Stimulated activated memory B cell treated with anti-CD40 and anti-IgM and Interleukin-4, amounts not matched to agents 10 μg/mL and 1 μg/mL and 100 μg/mL, for 72 hours (primary cell): ENCODE measurements around the gene TMEM154.
A peak's percentile ranks its signal among the peaks of the same experiment; 100 is the strongest.
"Not testable (repeated sequence)": the region's sequence is repeated elsewhere in the genome, so short reads cannot be mapped to it uniquely, and the experiment has no call there.

Source experiments
- ATAC-seq: fragments of 150-1000 bp; cut with Tn5 transposase; 2 replicates; pipeline ENCODE4 v1.10.0; 2021
- H3K27ac Mint-ChIP-seq: one replicate; pipeline ENCODE4 v1.8.0; 2022; ENCODE audit warnings: mild to moderate bottlenecking, mixed read lengths
- H3K27me3 Mint-ChIP-seq: one replicate; pipeline ENCODE4 v1.8.0; 2022; ENCODE audit warnings: mixed read lengths
- H3K36me3 Mint-ChIP-seq: one replicate; pipeline ENCODE4 v1.8.0; 2022; ENCODE audit warnings: mixed read lengths
- H3K4me1 Mint-ChIP-seq: one replicate; pipeline ENCODE4 v1.8.0; 2022; ENCODE audit warnings: mixed read lengths
- H3K4me3 Mint-ChIP-seq: one replicate; pipeline ENCODE4 v1.8.0; 2022; ENCODE audit warnings: mild to moderate bottlenecking, moderate library complexity, mixed read lengths
- H3K9me3 Mint-ChIP-seq: one replicate; pipeline ENCODE4 v1.8.0; 2022; ENCODE audit warnings: mixed read lengths

TMEM154 gene

GRCh38 chr4:152684007-152684406 lies 4.2 kb upstream of the TMEM154 start:
- H3K9me3 Mint-ChIP-seq: no peaks in the 10 kb centered on the region
- no peaks in the 10 kb centered on the region for H3K36me3 Mint-ChIP-seq
- peaks cover 57% of the 10 kb centered on the region for H3K4me1 Mint-ChIP-seq
- peak overlapping the region; percentile 1 for H3K27ac Mint-ChIP-seq
- H3K4me3 Mint-ChIP-seq: peak overlapping the region; percentile 27
- no peaks in the 10 kb centered on the region for H3K27me3 Mint-ChIP-seq
- peak; percentile 87 for ATAC-seq

- no peaks in the 10 kb centered on the region for H3K9me3 Mint-ChIP-seq
- H3K27me3 Mint-ChIP-seq: no peaks in the 10 kb centered on the region
- no peak for ATAC-seq
- H3K36me3 Mint-ChIP-seq: peaks cover 5% of the 10 kb centered on the region
- peaks cover 65% of the 10 kb centered on the region for H3K4me1 Mint-ChIP-seq
- peak overlapping the region; percentile 1 for H3K27ac Mint-ChIP-seq
- no peak overlapping the region for H3K4me3 Mint-ChIP-seq
Measured at GRCh38 chr4:152682143-152682941, 2.5 kb upstream of the TMEM154 start.

GRCh38 chr4:152680988-152681603 lies 1.3 kb upstream of the TMEM154 start:
- Mint-ChIP-seq H3K4me3 (no peak overlapping the region), H3K4me1 (peaks cover 77% of the 10 kb centered on the region), H3K9me3 (no peaks in the 10 kb centered on the region), H3K27me3 (no peaks in the 10 kb centered on the region), H3K36me3 (peaks cover 5% of the 10 kb centered on the region), H3K27ac (peak overlapping the region; percentile 82)
- ATAC-seq: no peak

GRCh38 chr4:152678841-152679240 lies 956 bp downstream of the TMEM154 start:
- no peaks in the 10 kb centered on the region for H3K9me3 Mint-ChIP-seq
- peak overlapping the region; percentile 95 for H3K4me3 Mint-ChIP-seq
- peak overlapping the region; percentile 82 for H3K27ac Mint-ChIP-seq
- peaks cover 84% of the 10 kb centered on the region for H3K4me1 Mint-ChIP-seq
- H3K27me3 Mint-ChIP-seq: no peaks in the 10 kb centered on the region
- ATAC-seq: no peak
- peaks cover 5% of the 10 kb centered on the region for H3K36me3 Mint-ChIP-seq

GRCh38 chr4:152677117-152677516 lies 2.7 kb downstream of the TMEM154 start:
- Mint-ChIP-seq H3K27ac (peak overlapping the region; percentile 82), H3K27me3 (no peaks in the 10 kb centered on the region), H3K36me3 (peaks cover 10% of the 10 kb centered on the region), H3K4me3 (peak overlapping the region; percentile 48), H3K9me3 (no peaks in the 10 kb centered on the region), H3K4me1 (peaks cover 75% of the 10 kb centered on the region)
- no peak for ATAC-seq

GRCh38 chr4:152676052-152676854 lies 3.5 kb downstream of the TMEM154 start:
- Mint-ChIP-seq H3K4me1 (peaks cover 80% of the 10 kb centered on the region), H3K4me3 (peak overlapping the region; percentile 71), H3K36me3 (peaks cover 15% of the 10 kb centered on the region), H3K27ac (peak overlapping the region; percentile 82), H3K27me3 (no peaks in the 10 kb centered on the region), H3K9me3 (no peaks in the 10 kb centered on the region)
- peak; percentile 64 for ATAC-seq

GRCh38 chr4:152674359-152674758 lies 5.4 kb downstream of the TMEM154 start:
- Mint-ChIP-seq H3K27me3 (no peaks in the 10 kb centered on the region), H3K27ac (peak overlapping the region; percentile 82), H3K36me3 (peaks cover 21% of the 10 kb centered on the region), H3K4me3 (no peak overlapping the region), H3K4me1 (peaks cover 69% of the 10 kb centered on the region), H3K9me3 (peaks cover 4% of the 10 kb centered on the region)
- no peak for ATAC-seq

- no peak overlapping the region for H3K4me3 Mint-ChIP-seq
- H3K9me3 Mint-ChIP-seq: peaks cover 4% of the 10 kb centered on the region
- H3K36me3 Mint-ChIP-seq: peaks cover 24% of the 10 kb centered on the region
- no peaks in the 10 kb centered on the region for H3K27me3 Mint-ChIP-seq
- H3K4me1 Mint-ChIP-seq: peaks cover 66% of the 10 kb centered on the region
- H3K27ac Mint-ChIP-seq: peak overlapping the region; percentile 81
- ATAC-seq: no peak
Measured at GRCh38 chr4:152673489-152673888, 6.3 kb downstream of the TMEM154 start.

- peak overlapping the region; percentile 7 for H3K4me3 Mint-ChIP-seq
- no peak for ATAC-seq
- peak overlapping the region; percentile 81 for H3K27ac Mint-ChIP-seq
- peaks cover 22% of the 10 kb centered on the region for H3K36me3 Mint-ChIP-seq
- H3K27me3 Mint-ChIP-seq: no peaks in the 10 kb centered on the region
- H3K4me1 Mint-ChIP-seq: peaks cover 66% of the 10 kb centered on the region
- H3K9me3 Mint-ChIP-seq: peaks cover 4% of the 10 kb centered on the region
Measured at GRCh38 chr4:152672206-152673092, 7.3 kb downstream of the TMEM154 start.

- Mint-ChIP-seq H3K27ac (peak overlapping the region; percentile 81), H3K36me3 (peaks cover 22% of the 10 kb centered on the region), H3K27me3 (no peaks in the 10 kb centered on the region), H3K9me3 (peaks cover 4% of the 10 kb centered on the region), H3K4me1 (peaks cover 71% of the 10 kb centered on the region), H3K4me3 (peak overlapping the region; percentile 36)
- ATAC-seq: no peak
Measured at GRCh38 chr4:152668338-152668964, 11.3 kb downstream of the TMEM154 start.

- H3K4me3 Mint-ChIP-seq: peak overlapping the region; percentile 56
- no peak for ATAC-seq
Measured at GRCh38 chr4:152667781-152668180, 12.0 kb downstream of the TMEM154 start.

GRCh38 chr4:152666946-152667345 lies 12.9 kb downstream of the TMEM154 start:
- no peaks in the 10 kb centered on the region for H3K27me3 Mint-ChIP-seq
- no peak for ATAC-seq
- H3K9me3 Mint-ChIP-seq: peaks cover 4% of the 10 kb centered on the region
- peak overlapping the region; percentile 81 for H3K27ac Mint-ChIP-seq
- peak overlapping the region; percentile 56 for H3K4me3 Mint-ChIP-seq
- peaks cover 78% of the 10 kb centered on the region for H3K4me1 Mint-ChIP-seq
- H3K36me3 Mint-ChIP-seq: peaks cover 15% of the 10 kb centered on the region

More at GRCh38 chr4:152667781-152668180, 12.0 kb downstream of the TMEM154 start:
- H3K27ac Mint-ChIP-seq: peak overlapping the region; percentile 81
- H3K9me3 Mint-ChIP-seq: peaks cover 4% of the 10 kb centered on the region
- H3K36me3 Mint-ChIP-seq: peaks cover 22% of the 10 kb centered on the region
- peaks cover 77% of the 10 kb centered on the region for H3K4me1 Mint-ChIP-seq
- H3K27me3 Mint-ChIP-seq: no peaks in the 10 kb centered on the region

GRCh38 chr4:152665691-152666395 lies 14.0 kb downstream of the TMEM154 start:
- Mint-ChIP-seq H3K4me3 (peak overlapping the region; percentile 40), H3K27ac (peak overlapping the region; percentile 81), H3K9me3 (peaks cover under 1% of the 10 kb centered on the region), H3K4me1 (peaks cover 81% of the 10 kb centered on the region), H3K27me3 (no peaks in the 10 kb centered on the region), H3K36me3 (peaks cover 8% of the 10 kb centered on the region)
- peak; percentile 73 for ATAC-seq

- peaks cover 96% of the 10 kb centered on the region for H3K4me1 Mint-ChIP-seq
- H3K9me3 Mint-ChIP-seq, ATAC-seq, H3K27me3 Mint-ChIP-seq: not testable (repeated sequence)
- H3K36me3 Mint-ChIP-seq: peaks cover 14% of the 10 kb centered on the region
- H3K4me3 Mint-ChIP-seq: peak overlapping the region; percentile 65
- H3K27ac Mint-ChIP-seq: peak overlapping the region; percentile 81
Measured at GRCh38 chr4:152664067-152664378, 15.8 kb downstream of the TMEM154 start.
